Ovary (tissue), 10 donors: ENCODE results near the gene SNX21. TPM values are rescaled to one million over a fixed set of nuclear protein-coding genes. Genes with fewer than 3 reads are reported as not detected.

ENCODE experiments used
- DNase-seq, 5 donors: peaks; one replicate each; pipeline ENCODE4 v3.0.0-alpha.2; 2019 to 2020
- H3K27ac ChIP-seq, 2 donors: fragments of 200-600 bp; one replicate each; pipeline versions ENCODE4 v1.5.1 to v1.8.0; 2019 to 2022
- H3K27me3 ChIP-seq: fragments of 200-600 bp; one replicate; pipeline ENCODE4 v1.8.0; 2022
- H3K36me3 ChIP-seq: fragments of 200-600 bp; sonication (generic); one replicate; pipeline ENCODE4 v1.5.1; 2019
- H3K4me1 ChIP-seq: one replicate; pipeline ENCODE4 v1.8.1; 2013; ENCODE audit warnings: mild to moderate bottlenecking, moderate library complexity; ENCODE audit not compliant: insufficient read depth
- H3K4me3 ChIP-seq: fragments of 200-600 bp; sonication (generic); one replicate; pipeline ENCODE4 v1.5.1; 2017
- H3K9me3 ChIP-seq, 2 donors: fragments of 200-600 bp in 1 of 2; sonication (generic) in 1 of 2; one replicate each; pipeline versions ENCODE4 v1.5.1 to v1.8.1; 2013 to 2019; ENCODE audit warnings: mild to moderate bottlenecking in 1 of 2, moderate library complexity in 1 of 2
- CTCF ChIP-seq, 3 donors: fragments of 450-650 bp in 2 of 3; fragments of 200-600 bp in 1 of 3; IDR thresholded peaks; one replicate each; pipeline versions ENCODE4 v1.5.1 to v1.8.0; 2016 to 2022; ENCODE audit warnings: antibody characterized with exemption in 3 of 3, mild to moderate bottlenecking in 1 of 3
- EP300 ChIP-seq: sonication (generic); formaldehyde crosslinking; IDR thresholded peaks from one replicate; pipeline ENCODE4 v1.6.1; 2017; ENCODE audit warnings: antibody characterized with exemption
- POLR2A ChIP-seq: fragments of 450-650 bp; IDR thresholded peaks from one replicate; pipeline ENCODE4 v1.6.1; 2017; ENCODE audit warnings: antibody characterized with exemption, mild to moderate bottlenecking, moderate library complexity
- WGBS, 3 donors: extraction: QIAGEN DNeasy Blood & Tissue Kit in 1 of 3; methylation state at CpG; one replicate each; pipeline versions ENCODE4 v1.1.5 to v1.1.7; 2013 to 2017; 5-methylcytosine and 5-hydroxymethylcytosine counted together
- intact Hi-C, 4 donors: fragments of 100-400 bp; cut with DNase I; formaldehyde crosslinking; loops; one replicate each; pipeline versions ENCODE4 v1.11.0 to v1.15.1; 2022 to 2023
- long read RNA-seq, 3 donors: library from polyadenylated mRNA in 2 of 3; unstranded in 2 of 3; transcript quantifications; one replicate each; pipeline ENCODE4 v2.0.0 and lab custom pipeline, GENCODE V29; 2021 to 2026
- polyA plus RNA-seq, 2 donors: library from polyadenylated mRNA; stranded (reverse); fragments of 200-250 nt in 1 of 2; fragments of 350-450 nt in 1 of 2; fragmentation: Illumina TruSeq in 1 of 2; extraction: RNeasy Lipid Tissue Mini Kit (QIAGEN cat#74804) in 1 of 2; gene quantifications; one replicate each; pipeline ENCODE4 v1.2.3, GENCODE V29; 2013 to 2014
- total RNA-seq, 7 donors: library from RNA; depleted of rRNA in 2 of 7; stranded (reverse); fragments of >200 nt in 2 of 7; fragmentation: NEBNext Ultra II Directional in 3 of 7; extraction: Animal tissue kit (Norgen Biotek cat#: 25700) in 3 of 7; gene quantifications; one replicate each; pipeline versions ENCODE4 v1.1.0 to v1.2.4, GENCODE V29; 2016 to 2023
- donor health status: DM: no; HTN: no; CAD: no; lungs with moderate emphysema.
- donor health status: DM: no; HTN: no; CAD: no.
- donor health status: Bipolar disorder and iron deficiency.
- donor health status: DM: yes; HTN: yes; CAD: no.
- donor health status: DM: no; HTN: no; CAD: no.
- donor health status: DM: yes; HTN: yes; CAD: no.

The SNX21 gene
- total RNA-seq (10 to 100 TPM; 46.1 to 90.1 (median 71.0) TPM), polyA plus RNA-seq (10 to 100 TPM; 18.2 to 41.1 TPM)
- long read RNA-seq, donor 1, transcript SNX21-211 (2 exons, 701 nt), result minor isoform, 6 of 111 reads
- long read RNA-seq, donor 1, transcript SNX21-204 (3 exons, 1,824 nt), result major isoform, 42 of 111 reads
- long read RNA-seq, donor 1, transcript SNX21-202 (3 exons, 3,106 nt), result minor isoform, 29 of 111 reads
- long read RNA-seq, donor 1, partial matches to known transcripts, result 9 of 111 reads
- long read RNA-seq, donor 1, other reads (novel, unspliced or antisense), result 22 of 111 reads
- long read RNA-seq, donor 2, partial matches to known transcripts, result 0 of 5 reads
- long read RNA-seq, donor 2, other reads (novel, unspliced or antisense), result 0 of 5 reads
- long read RNA-seq, donor 3, transcript SNX21-204 (3 exons, 1,824 nt), result minor isoform, 9 of 46 reads
- long read RNA-seq, donor 3, transcript SNX21-212 (4 exons, 1,607 nt), result major isoform, 12 of 46 reads
- long read RNA-seq, donor 3, transcript SNX21-202 (3 exons, 3,106 nt), result minor isoform, 7 of 46 reads
- long read RNA-seq, donor 3, partial matches to known transcripts, result 1 of 46 reads
- long read RNA-seq, donor 3, other reads (novel, unspliced or antisense), result 16 of 46 reads

DNA sequence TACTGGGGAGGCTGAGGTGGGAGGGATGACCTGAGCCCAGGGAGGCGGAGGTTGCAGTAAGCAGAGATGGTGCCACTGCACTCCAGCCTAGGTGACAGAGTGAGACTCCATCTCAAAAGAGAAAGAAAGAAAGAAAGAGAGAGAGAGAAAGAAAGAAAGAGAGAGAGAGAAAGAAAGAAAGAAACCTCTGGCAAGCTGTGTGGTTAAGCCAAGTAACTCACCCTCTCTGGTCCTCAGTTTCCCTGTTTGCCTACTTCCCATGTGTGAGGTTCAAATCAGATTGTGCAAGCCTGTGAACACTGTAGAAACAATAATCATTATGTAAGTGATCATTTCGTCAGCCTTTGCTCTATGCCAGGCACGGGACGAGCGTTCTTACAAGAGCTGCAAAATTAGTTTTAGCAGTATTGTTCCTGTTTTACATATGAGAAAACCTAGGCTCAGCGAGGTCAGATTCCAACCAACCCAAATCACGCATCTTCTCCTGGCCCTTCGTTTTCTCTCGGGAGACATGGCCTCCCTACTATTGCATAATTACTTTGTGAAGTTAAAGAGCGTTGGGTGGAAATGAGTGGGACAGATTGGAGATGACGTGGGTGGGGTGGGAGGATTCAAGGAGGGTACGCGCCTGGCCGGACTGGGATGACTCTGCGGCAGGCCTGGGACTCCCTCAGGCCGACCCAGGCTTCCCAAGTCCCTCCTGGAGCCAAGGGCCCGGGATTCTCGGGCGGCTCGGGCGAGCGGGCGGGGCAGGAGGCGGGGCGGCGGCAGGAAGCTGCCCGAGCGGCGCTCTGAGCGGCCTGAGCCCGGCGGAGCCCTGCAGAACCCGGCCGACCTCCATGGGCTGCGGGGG is at the start of gene SNX21:
SNX21 (plus strand) TSS at position 770 of the 853 bp plus-strand sequence. CDS start 121 bp downstream, outside the sequence.
- peak within 1 kb of the TSS; percentile 93 to 97 for H3K27ac ChIP-seq
- WGBS, 3 donors, result 3 to 6% (median 3%) methylated on average over 16 to 35 of the region's 35 CpGs
- H3K27me3 ChIP-seq, result no peaks in the 10 kb centered on the region
- H3K36me3 ChIP-seq, result no peaks in the 10 kb centered on the region
- H3K9me3 ChIP-seq, result no peaks in the 10 kb centered on the region
- H3K4me3 ChIP-seq, result peak within 1 kb of the TSS; percentile 66
- peak; percentile 89 to 93 (median 90) for DNase-seq
- intact Hi-C loops, result no loop called here
- peaks cover 26% of the 10 kb centered on the region for H3K4me1 ChIP-seq
- TF ChIP-seq CTCF (IDR thresholded peaks at IDR 0.05) (no peak), EP300 (peak; percentile 87)

GRCh38 chr20:45788351-45788750 is 45.2 kb upstream of the SNX21 start:
- intact Hi-C loops, result no loop called here
- WGBS, 3 donors, result 60 to 70% (median 69%) methylated on average over 3 of the region's 3 CpGs

DNA sequence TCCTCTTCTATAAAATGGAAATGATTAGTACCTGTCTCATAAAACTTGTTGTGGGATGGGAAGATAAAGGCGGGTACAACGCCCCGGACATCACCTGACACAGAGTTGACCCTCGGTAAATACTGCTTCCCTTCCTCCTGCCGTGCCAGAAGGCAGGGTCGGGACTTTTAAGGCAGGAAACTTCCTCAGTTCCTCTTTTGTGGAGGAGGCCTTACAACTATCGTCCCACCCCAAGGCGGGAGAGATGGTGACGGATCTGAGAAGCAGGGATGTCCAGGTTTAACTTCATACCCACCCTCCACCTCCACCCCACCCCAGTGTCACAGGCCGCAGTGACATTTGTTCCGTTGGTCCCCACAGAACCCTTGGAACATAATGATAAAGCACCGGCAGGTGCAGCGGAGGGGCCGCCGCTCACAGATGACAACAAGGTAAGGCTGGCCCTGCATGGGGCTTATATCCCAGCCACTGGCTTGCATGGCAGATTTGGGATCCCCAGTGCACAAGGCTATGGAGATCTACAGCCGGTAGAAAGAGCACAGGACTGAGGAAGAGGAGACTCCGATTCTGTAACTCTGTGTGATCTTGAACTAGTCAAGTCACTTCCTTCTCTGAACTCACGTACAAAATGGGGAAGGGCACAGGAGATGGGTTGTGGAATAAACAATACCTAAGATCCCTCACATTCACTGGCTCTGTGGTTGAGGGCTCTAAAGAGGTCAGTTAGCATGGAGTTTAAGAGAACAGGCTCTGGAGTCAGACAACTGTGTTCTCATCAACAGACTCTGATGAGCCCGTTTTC is 41.1 kb upstream of the SNX21 start:
- no peak for DNase-seq
- H3K4me3 ChIP-seq, result peak overlapping the region; percentile 97
- no peaks in the 10 kb centered on the region for H3K9me3 ChIP-seq
- TF ChIP-seq CTCF (IDR thresholded peaks at IDR 0.05) (no peak), EP300 (no peak), POLR2A (no peak)
- H3K4me1 ChIP-seq, result peaks cover 7% of the 10 kb centered on the region
- H3K27ac ChIP-seq, result peak overlapping the region; percentile 74 to 84
- 26 to 34% (median 32%) methylated on average over 19 of the region's 19 CpGs for WGBS, 3 donors
- intact Hi-C loops, result loop anchor here in 2 of 4 donors (5.0 to 10.0 kb wide), 2 partner anchors 100 to 292 kb away; partner anchors contain the start of genes CTSA (in 1 of the 2), NCOA5 (in 1 of the 2) and NEURL2 (in 1 of the 2)
- H3K36me3 ChIP-seq, result no peaks in the 10 kb centered on the region
- H3K27me3 ChIP-seq, result no peaks in the 10 kb centered on the region

More at GRCh38 chr20:45788351-45788750, 45.2 kb upstream of the SNX21 start:
- no peaks in the 10 kb centered on the region for H3K27me3 ChIP-seq
- H3K36me3 ChIP-seq, result no peaks in the 10 kb centered on the region
- peaks cover 7% of the 10 kb centered on the region for H3K4me1 ChIP-seq
- TF ChIP-seq CTCF (IDR thresholded peaks at IDR 0.05), result no peak
- TF ChIP-seq POLR2A, result no peak
- no peak for TF ChIP-seq EP300
- no peak for DNase-seq
- H3K27ac ChIP-seq, result no peak overlapping the region
- no peak overlapping the region for H3K4me3 ChIP-seq
- H3K9me3 ChIP-seq, result no peaks in the 10 kb centered on the region
